Ishikawa (cell line): ENCODE results near the gene ST14.

Experiments
- CEBPB ChIP-seq: IDR thresholded peaks from 2 replicates; pipeline ENCODE4 v1.6.1; 2012
- EGR1 ChIP-seq: IDR thresholded peaks from 2 replicates; pipeline ENCODE4 v1.6.1; 2012
- EP300 ChIP-seq: IDR thresholded peaks from 2 replicates; pipeline ENCODE4 v1.6.1; 2012; ENCODE audit warnings: borderline replicate concordance
- FOXM1 ChIP-seq: IDR thresholded peaks from 2 replicates; pipeline ENCODE4 v1.6.1; 2012; ENCODE audit warnings: low read depth, borderline replicate concordance
- NFIC ChIP-seq: IDR thresholded peaks from 2 replicates; pipeline ENCODE4 v1.6.1; 2012
- RAD21 ChIP-seq: IDR thresholded peaks from 2 replicates; pipeline ENCODE4 v1.6.1; 2012; ENCODE audit warnings: low read depth
- TAF1 ChIP-seq: IDR thresholded peaks from 2 replicates; pipeline ENCODE4 v1.6.1; 2012; ENCODE audit warnings: low read depth, mild to moderate bottlenecking
- TCF12 ChIP-seq: IDR thresholded peaks from 2 replicates; pipeline ENCODE4 v1.6.1; 2012; ENCODE audit warnings: low read depth
- TEAD4 ChIP-seq: IDR thresholded peaks from 2 replicates; pipeline ENCODE4 v1.6.1; 2012
- YY1 ChIP-seq: IDR thresholded peaks from 2 replicates; pipeline ENCODE4 v1.6.1; 2012; ENCODE audit warnings: low read depth
- TF ChIP-seq, protein P1 (sequence below): IDR thresholded peaks from 2 replicates; pipeline ENCODE4 v1.6.1; 2012; ENCODE audit warnings: low read depth, mild to moderate bottlenecking
- TF ChIP-seq, protein P2 (sequence below): IDR thresholded peaks from 2 replicates; pipeline ENCODE4 v1.6.1; 2012
- TF ChIP-seq, protein P3 (sequence below): IDR thresholded peaks from 2 replicates; pipeline ENCODE4 v1.6.1; 2012

DNA sequence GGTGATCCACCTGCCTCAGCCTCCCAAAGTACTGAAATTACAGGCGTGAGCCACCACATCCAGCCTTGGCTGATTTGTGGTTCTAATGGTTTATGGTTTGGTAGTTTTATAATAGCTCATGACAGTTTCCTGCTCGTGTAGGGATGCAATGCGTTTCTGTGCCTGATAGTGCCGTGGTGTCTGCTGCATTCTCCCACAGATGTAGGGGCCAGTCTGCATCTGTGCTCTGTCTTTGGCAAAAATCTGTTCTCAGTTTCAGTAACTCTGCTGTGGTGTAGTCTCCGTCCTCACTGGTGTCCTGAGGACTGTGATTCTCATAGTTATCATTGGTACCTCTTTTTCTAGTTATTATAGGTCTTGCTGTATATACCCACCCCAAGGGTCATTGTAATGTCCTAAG, 16.3 kb downstream of the ST14 start:
- TF ChIP-seq CEBPB (no peak), YY1 (no peak), TAF1 (no peak), TEAD4 (no peak), NFIC (no peak), EP300 (no peak), FOXM1 (no peak), RAD21 (no peak), TCF12 (no peak), EGR1 (no peak)
- TF ChIP-seq, protein P1, sequence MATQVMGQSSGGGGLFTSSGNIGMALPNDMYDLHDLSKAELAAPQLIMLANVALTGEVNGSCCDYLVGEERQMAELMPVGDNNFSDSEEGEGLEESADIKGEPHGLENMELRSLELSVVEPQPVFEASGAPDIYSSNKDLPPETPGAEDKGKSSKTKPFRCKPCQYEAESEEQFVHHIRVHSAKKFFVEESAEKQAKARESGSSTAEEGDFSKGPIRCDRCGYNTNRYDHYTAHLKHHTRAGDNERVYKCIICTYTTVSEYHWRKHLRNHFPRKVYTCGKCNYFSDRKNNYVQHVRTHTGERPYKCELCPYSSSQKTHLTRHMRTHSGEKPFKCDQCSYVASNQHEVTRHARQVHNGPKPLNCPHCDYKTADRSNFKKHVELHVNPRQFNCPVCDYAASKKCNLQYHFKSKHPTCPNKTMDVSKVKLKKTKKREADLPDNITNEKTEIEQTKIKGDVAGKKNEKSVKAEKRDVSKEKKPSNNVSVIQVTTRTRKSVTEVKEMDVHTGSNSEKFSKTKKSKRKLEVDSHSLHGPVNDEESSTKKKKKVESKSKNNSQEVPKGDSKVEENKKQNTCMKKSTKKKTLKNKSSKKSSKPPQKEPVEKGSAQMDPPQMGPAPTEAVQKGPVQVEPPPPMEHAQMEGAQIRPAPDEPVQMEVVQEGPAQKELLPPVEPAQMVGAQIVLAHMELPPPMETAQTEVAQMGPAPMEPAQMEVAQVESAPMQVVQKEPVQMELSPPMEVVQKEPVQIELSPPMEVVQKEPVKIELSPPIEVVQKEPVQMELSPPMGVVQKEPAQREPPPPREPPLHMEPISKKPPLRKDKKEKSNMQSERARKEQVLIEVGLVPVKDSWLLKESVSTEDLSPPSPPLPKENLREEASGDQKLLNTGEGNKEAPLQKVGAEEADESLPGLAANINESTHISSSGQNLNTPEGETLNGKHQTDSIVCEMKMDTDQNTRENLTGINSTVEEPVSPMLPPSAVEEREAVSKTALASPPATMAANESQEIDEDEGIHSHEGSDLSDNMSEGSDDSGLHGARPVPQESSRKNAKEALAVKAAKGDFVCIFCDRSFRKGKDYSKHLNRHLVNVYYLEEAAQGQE = no peak
- TF ChIP-seq, protein P2, sequence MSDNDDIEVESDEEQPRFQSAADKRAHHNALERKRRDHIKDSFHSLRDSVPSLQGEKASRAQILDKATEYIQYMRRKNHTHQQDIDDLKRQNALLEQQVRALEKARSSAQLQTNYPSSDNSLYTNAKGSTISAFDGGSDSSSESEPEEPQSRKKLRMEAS = no peak
- TF ChIP-seq, protein P3, sequence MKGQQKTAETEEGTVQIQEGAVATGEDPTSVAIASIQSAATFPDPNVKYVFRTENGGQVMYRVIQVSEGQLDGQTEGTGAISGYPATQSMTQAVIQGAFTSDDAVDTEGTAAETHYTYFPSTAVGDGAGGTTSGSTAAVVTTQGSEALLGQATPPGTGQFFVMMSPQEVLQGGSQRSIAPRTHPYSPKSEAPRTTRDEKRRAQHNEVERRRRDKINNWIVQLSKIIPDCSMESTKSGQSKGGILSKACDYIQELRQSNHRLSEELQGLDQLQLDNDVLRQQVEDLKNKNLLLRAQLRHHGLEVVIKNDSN = no peak
